Lower lobe of right lung (tissue), 2 donors: ENCODE results near the gene CNTN1. TPM values are rescaled to one million over a fixed set of nuclear protein-coding genes. Genes with fewer than 3 reads are reported as not detected.

Experiments
- ATAC-seq, 2 donors: fragments of 200-7000 bp; cut with Tn5 transposase; one replicate each; pipeline ENCODE4 v1.9.1; 2020 to 2022; ENCODE audit warnings: mild to moderate bottlenecking in 2 of 2, moderate library complexity in 2 of 2
- DNase-seq: peaks from one replicate; pipeline ENCODE4 v3.0.0-alpha.2; 2020
- H3K27ac ChIP-seq: fragments of 200-600 bp; one replicate; pipeline ENCODE4 v1.8.0; 2022
- H3K27me3 ChIP-seq: fragments of 200-600 bp; one replicate; pipeline ENCODE4 v1.8.0; 2022; ENCODE audit warnings: low read depth
- H3K36me3 ChIP-seq: fragments of 200-600 bp; one replicate; pipeline ENCODE4 v1.8.0; 2022; ENCODE audit warnings: mild to moderate bottlenecking
- H3K4me1 ChIP-seq: fragments of 200-600 bp; one replicate; pipeline ENCODE4 v1.8.0; 2022
- H3K4me3 ChIP-seq: fragments of 200-600 bp; one replicate; pipeline ENCODE4 v1.8.0; 2022; ENCODE audit warnings: mild to moderate bottlenecking
- H3K9me3 ChIP-seq: fragments of 200-600 bp; one replicate; pipeline ENCODE4 v1.8.0; 2022
- intact Hi-C: fragments of 100-400 bp; cut with DNase I; formaldehyde crosslinking; loops from one replicate; pipeline ENCODE4 v1.11.0; 2022
- total RNA-seq: library from RNA; stranded (reverse); fragmentation: NEBNext Ultra II Directional; extraction: Animal tissue kit (Norgen Biotek cat#: 25700); gene quantifications from one replicate; pipeline ENCODE4 v1.2.1, GENCODE V29; 2021
- TF ChIP-seq, protein P1 (sequence below): fragments of 200-600 bp; IDR thresholded peaks from one replicate; pipeline ENCODE4 v1.8.0; 2022; ENCODE audit warnings: antibody characterized with exemption, mild to moderate bottlenecking
- donor health status: DM: no; HTN: yes; CAD: no; lungs with severe emphysema.

The CNTN1 gene
- total RNA-seq, 1 donor from 2014 or later = 12.3 TPM

DNA sequence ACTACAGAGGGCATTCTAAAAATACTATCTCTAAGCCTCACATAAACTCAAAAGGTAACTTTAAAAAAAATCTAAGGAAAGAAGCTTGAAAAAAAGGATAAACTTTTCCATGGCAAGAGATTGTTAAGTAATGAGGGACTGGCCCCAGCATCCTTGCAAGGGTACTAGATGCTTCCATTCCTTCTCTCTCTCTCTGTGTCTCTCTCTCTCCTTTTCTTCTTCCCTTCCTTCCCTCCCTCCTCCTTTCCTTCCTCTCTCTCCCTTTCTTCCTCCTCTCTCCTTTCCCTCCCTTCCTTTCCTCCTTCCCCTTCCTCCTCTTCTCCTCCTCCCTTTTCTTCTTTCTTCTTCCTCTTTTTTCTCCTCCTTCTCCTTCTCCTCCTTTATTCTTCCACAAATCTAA, 23.8 kb downstream of the CNTN1 start:
- no peaks in the 10 kb centered on the region for H3K4me1 ChIP-seq
- H3K27me3 ChIP-seq = no peaks in the 10 kb centered on the region
- no peak overlapping the region for H3K27ac ChIP-seq
- TF ChIP-seq, protein P1, sequence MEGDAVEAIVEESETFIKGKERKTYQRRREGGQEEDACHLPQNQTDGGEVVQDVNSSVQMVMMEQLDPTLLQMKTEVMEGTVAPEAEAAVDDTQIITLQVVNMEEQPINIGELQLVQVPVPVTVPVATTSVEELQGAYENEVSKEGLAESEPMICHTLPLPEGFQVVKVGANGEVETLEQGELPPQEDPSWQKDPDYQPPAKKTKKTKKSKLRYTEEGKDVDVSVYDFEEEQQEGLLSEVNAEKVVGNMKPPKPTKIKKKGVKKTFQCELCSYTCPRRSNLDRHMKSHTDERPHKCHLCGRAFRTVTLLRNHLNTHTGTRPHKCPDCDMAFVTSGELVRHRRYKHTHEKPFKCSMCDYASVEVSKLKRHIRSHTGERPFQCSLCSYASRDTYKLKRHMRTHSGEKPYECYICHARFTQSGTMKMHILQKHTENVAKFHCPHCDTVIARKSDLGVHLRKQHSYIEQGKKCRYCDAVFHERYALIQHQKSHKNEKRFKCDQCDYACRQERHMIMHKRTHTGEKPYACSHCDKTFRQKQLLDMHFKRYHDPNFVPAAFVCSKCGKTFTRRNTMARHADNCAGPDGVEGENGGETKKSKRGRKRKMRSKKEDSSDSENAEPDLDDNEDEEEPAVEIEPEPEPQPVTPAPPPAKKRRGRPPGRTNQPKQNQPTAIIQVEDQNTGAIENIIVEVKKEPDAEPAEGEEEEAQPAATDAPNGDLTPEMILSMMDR = no peak
- H3K36me3 ChIP-seq = no peaks in the 10 kb centered on the region
- DNase-seq (no peak), ATAC-seq (no peak)
- no peaks in the 10 kb centered on the region for H3K9me3 ChIP-seq
- H3K4me3 ChIP-seq = no peak overlapping the region
- intact Hi-C loops = no loop called here

DNA sequence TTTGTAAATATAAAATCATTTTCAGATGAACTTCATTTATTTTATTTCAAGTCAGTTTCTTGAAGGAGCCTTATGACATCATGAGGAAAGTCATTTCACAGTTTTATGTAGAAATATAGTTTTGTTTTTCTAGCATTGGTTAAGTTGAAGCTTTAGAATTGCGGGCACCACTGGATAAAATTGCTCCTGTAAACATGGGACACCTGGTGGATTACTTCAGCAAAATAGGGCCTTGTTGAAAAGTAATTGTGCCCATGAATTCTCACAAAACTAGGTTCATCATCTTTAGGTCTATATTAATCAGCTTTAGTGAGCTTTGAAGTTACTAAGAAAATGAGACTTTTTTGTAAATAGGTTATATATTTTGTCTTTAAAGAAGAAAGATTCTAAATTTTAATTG, 25.3 kb downstream of the CNTN1 start:
- Histone ChIP-seq H3K27ac (no peak overlapping the region), H3K27me3 (no peaks in the 10 kb centered on the region), H3K9me3 (no peaks in the 10 kb centered on the region), H3K4me1 (no peaks in the 10 kb centered on the region), H3K4me3 (no peak overlapping the region), H3K36me3 (no peaks in the 10 kb centered on the region)
- no peak for DNase-seq
- ATAC-seq = no peak
- intact Hi-C loops = no loop called here
- TF ChIP-seq, protein P1 = no peak

DNA sequence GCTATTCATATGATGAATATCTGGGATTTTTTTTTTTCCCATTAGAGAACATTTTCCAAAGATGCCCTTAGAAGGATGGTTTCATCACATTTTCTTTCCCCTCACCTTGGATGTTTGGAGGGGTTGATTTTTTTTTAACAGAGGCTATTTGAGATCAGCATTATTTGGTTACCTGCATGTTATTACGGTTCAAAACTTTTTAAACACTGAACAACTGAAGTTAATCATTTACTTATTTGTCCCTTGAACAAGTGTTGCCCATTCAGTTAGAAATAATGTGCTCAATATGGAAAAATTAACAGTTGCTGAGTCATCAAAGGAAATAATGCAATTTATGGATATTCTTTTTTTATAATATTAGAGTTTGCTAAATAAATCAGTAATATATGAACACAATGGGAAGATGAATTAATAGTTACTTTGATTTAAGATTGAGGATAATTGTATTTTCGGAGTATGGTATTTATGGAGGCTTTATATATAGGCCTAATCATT, 26.7 kb downstream of the CNTN1 start:
- intact Hi-C loops = no loop called here
- TF ChIP-seq, protein P1 = no peak
- Histone ChIP-seq H3K4me1 (no peaks in the 10 kb centered on the region), H3K27me3 (no peaks in the 10 kb centered on the region), H3K36me3 (no peaks in the 10 kb centered on the region), H3K4me3 (no peak overlapping the region), H3K27ac (no peak overlapping the region), H3K9me3 (no peaks in the 10 kb centered on the region)
- ATAC-seq (no peak), DNase-seq (no peak)

DNA sequence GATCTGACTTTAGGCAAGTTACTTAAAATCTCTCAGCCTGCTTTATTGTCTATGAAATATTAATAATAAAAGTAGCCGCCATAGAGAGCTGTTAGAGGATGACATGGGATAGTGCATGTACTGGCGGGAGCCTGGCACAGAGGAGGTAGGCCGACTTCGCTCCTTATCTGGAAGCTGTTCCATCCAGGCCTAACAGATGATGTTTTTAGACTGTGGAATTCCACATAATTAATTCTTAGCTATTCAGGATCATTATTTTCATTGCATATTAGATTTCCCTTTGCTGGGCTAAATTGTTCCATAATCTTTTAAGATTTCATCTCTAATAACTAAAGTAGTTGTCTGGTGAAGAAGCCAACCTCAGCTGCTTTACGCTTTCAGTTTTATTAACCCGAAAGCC, 30.8 kb downstream of the CNTN1 start:
- Histone ChIP-seq H3K27me3 (no peaks in the 10 kb centered on the region), H3K9me3 (no peaks in the 10 kb centered on the region), H3K4me1 (no peaks in the 10 kb centered on the region), H3K36me3 (no peaks in the 10 kb centered on the region), H3K4me3 (no peak overlapping the region), H3K27ac (no peak overlapping the region)
- intact Hi-C loops = no loop called here
- no peak for DNase-seq
- no peak for ATAC-seq
- TF ChIP-seq, protein P1 = no peak

DNA sequence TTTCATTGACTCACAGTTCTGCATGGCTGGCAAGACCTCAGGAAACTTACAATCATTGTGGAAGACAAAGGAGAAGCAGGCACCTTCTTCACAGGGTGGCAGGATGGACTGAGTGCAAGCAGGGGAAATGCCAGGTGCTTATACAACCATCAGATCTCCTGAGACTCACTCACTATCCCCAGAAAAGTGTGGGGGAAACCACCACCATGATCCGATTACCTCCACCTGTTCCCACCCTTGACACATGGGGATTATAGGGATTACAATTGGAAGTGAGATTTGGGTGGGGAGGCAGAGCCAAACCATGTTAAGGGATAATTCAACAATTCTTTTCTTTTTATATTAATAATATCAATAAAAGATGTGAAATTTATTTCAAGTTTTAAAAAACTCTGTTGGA, 34.1 kb downstream of the CNTN1 start:
- DNase-seq (no peak), ATAC-seq (no peak)
- Histone ChIP-seq H3K4me3 (no peak overlapping the region), H3K27ac (no peak overlapping the region), H3K27me3 (no peaks in the 10 kb centered on the region), H3K36me3 (no peaks in the 10 kb centered on the region), H3K9me3 (no peaks in the 10 kb centered on the region), H3K4me1 (no peaks in the 10 kb centered on the region)
- TF ChIP-seq, protein P1 = no peak
- intact Hi-C loops = no loop called here
